ENCODE data around the gene PRSS27.

DNA sequence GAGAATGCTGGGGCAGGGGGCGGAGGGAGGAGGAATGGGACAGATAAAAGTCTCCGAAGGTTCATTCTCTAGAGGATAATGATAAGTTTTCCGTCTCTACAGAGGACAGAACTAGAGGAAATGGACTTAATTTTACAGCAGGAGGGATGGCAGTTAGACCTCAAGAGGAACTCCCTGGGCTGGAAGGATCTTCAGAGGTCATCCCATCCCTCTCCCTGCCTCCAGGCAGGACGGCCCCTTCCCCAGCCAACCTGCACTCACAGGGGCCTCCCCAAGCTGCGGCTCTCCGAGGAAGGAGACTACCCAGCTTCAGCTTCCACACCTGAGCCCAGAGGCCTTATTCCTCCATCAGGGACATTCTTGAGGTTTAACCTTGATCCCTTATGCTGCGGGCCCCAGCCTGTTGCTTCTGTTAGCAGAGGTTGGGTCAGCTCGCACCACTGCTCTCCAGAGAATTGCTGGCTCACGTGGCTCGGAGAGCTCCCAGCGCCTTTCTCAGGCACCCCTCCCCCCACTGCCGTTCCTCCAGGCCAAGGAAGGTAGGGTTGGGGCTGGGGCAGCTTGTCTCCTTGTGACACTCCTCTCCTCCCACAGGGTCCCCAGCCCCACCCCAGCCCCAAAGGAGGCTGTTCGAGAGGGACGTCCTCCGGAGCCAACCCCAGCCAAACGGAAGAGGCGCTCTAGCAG, 48.5 kb upstream of the PRSS27 start:
- TF ChIP-seq, protein P1, sequence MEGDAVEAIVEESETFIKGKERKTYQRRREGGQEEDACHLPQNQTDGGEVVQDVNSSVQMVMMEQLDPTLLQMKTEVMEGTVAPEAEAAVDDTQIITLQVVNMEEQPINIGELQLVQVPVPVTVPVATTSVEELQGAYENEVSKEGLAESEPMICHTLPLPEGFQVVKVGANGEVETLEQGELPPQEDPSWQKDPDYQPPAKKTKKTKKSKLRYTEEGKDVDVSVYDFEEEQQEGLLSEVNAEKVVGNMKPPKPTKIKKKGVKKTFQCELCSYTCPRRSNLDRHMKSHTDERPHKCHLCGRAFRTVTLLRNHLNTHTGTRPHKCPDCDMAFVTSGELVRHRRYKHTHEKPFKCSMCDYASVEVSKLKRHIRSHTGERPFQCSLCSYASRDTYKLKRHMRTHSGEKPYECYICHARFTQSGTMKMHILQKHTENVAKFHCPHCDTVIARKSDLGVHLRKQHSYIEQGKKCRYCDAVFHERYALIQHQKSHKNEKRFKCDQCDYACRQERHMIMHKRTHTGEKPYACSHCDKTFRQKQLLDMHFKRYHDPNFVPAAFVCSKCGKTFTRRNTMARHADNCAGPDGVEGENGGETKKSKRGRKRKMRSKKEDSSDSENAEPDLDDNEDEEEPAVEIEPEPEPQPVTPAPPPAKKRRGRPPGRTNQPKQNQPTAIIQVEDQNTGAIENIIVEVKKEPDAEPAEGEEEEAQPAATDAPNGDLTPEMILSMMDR (conservative IDR thresholded peaks at IDR 0.05 in 1 of 2, IDR thresholded peaks at IDR 0.05 in 1 of 2; ENCODE audit: low read depth in 1 of 2, low read length in 2 of 2): no peak
- TF ChIP-seq EZH2 (IDR thresholded peaks at IDR 0.05; ENCODE audit: low read length, missing control alignments): no peak
